ENCODE results near the gene NT5C. TPM values are rescaled to one million over a fixed set of nuclear protein-coding genes. Genes with fewer than 3 reads are reported as not detected.

The NT5C gene
- total RNA-seq, 1 experiment from 2014 or later, result 38.6 TPM

- Histone ChIP-seq H2AFZ (no peak overlapping the region), H3K4me1 (replicated peaks; ENCODE audit: insufficient read depth) (peaks cover 9% of the 10 kb centered on the region; the same call in 1 of the 2 replicates), H3K4me3 (no peak overlapping the region), H3K27me3 (ENCODE audit: insufficient read depth, low read depth) (no peaks in the 10 kb centered on the region), H3K9me3 (ENCODE audit: insufficient read depth, low read depth) (no peaks in the 10 kb centered on the region), H3F3A (ENCODE audit: insufficient read depth, low read depth) (peaks cover 86% of the 10 kb centered on the region), H3K4me2 (no peak overlapping the region), H3K36me3 (ENCODE audit: low read depth) (peaks cover 13% of the 10 kb centered on the region; the same call in 1 of the 2 replicates), H3K79me2 (ENCODE audit: low read depth) (peaks cover 16% of the 10 kb centered on the region), H3K27ac (peak overlapping the region; percentile 19; the same call in 1 of the 2 replicates), H3K9me2 (ENCODE audit: insufficient read depth) (no peaks in the 10 kb centered on the region), H4K20me1 (ENCODE audit: insufficient read depth) (no peaks in the 10 kb centered on the region)
- POLR2A ChIA-PET (ENCODE audit: unreplicated experiment), result no interaction called here
- TF ChIP-seq, protein P1, sequence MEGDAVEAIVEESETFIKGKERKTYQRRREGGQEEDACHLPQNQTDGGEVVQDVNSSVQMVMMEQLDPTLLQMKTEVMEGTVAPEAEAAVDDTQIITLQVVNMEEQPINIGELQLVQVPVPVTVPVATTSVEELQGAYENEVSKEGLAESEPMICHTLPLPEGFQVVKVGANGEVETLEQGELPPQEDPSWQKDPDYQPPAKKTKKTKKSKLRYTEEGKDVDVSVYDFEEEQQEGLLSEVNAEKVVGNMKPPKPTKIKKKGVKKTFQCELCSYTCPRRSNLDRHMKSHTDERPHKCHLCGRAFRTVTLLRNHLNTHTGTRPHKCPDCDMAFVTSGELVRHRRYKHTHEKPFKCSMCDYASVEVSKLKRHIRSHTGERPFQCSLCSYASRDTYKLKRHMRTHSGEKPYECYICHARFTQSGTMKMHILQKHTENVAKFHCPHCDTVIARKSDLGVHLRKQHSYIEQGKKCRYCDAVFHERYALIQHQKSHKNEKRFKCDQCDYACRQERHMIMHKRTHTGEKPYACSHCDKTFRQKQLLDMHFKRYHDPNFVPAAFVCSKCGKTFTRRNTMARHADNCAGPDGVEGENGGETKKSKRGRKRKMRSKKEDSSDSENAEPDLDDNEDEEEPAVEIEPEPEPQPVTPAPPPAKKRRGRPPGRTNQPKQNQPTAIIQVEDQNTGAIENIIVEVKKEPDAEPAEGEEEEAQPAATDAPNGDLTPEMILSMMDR (conservative IDR thresholded peaks at IDR 0.05), result no peak
- no peak for TF ChIP-seq EZH2 (IDR thresholded peaks at IDR 0.05; ENCODE audit: low read depth)
- intact Hi-C loops (cut with micrococcal nuclease; ENCODE audit: unreplicated experiment), result loop anchor here (2.0 kb wide), 1 partner anchor 47 kb away; no protein-coding TSS in a partner anchor
- CTCF ChIA-PET, result no interaction called here
- no TSS peak for BruUV-seq (replicated peaks)
- DNase-seq, result no peak
These were observed 23.3 kb downstream of the NT5C start for GRCh38 chr17:75108193-75108592.

DNA sequence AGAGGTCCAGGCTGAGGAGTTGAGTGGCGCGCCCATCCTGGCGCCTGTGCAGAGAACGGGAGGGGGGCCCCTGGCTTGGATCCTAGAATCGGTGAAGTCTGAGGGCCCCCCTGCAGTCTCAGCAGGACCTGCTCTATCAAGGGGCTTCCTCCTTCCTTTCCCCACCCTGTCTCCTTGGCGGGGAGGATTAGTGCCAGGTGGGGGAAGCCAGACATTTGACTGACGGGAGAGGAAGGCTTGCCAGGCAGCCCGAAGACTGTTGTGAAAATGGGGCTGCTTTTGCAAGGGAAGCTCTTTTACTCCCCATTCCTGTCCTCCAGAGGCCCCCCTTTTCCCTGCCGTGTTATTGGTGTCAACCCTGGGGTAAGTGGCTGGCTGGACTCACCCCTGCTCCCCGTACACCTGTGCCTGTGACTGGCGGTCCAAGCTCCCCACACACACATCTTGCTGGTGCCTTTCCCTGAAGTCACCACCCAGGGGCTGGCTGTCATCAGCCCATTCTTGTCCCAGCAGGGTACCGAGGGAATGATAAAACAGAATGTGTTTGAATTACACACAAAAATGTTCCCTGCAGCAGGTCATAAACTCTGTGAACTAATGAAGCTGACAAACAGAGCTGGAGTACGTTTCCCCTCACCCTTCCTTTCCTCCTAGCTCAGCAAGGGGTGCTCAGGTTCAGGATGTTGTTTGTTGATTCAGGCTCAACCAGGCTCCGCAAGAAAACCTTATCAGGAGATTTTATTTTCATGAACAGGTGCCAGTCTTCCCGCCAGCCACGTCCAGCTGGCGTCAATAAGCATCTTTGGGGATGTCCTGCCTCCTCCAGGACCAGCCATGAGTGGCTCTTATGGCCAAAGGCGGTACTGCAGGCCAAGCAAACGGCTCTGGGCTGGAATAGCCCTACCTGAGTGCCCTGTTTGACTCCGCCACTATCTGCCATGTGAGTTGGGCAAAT is 26.1 kb downstream of the NT5C start:
- ChIA-PET POLR2A (ENCODE audit: unreplicated experiment) (interaction anchor here (0.6 to 0.9 kb wide), 4 partner anchors 26 to 54 kb away, joined by 3 to 5 read pairs (median 4); no protein-coding TSS in a partner anchor), CTCF (interaction anchor here (0.6 to 0.7 kb wide), 4 partner anchors 16 to 144 kb away, joined by 3 read pairs; no protein-coding TSS in a partner anchor)
- DNase-seq, result peak; percentile 55 to 77
- peaks cover 7% of the 10 kb centered on the region for H4K20me1 ChIP-seq (ENCODE audit: insufficient read depth)
- no peaks in the 10 kb centered on the region for H3K9me2 ChIP-seq (ENCODE audit: insufficient read depth)
- BruUV-seq (replicated peaks), result no TSS peak
- peaks cover 83% of the 10 kb centered on the region for H3F3A ChIP-seq (ENCODE audit: insufficient read depth, low read depth)
- peaks cover 2% of the 10 kb centered on the region; the same call in 1 of the 2 replicates for H3K79me2 ChIP-seq (ENCODE audit: low read depth)
- H3K4me3 ChIP-seq, result no peak overlapping the region
- no peak overlapping the region for H2AFZ ChIP-seq
- no peaks in the 10 kb centered on the region for H3K9me3 ChIP-seq (ENCODE audit: insufficient read depth, low read depth)
- H3K27ac ChIP-seq, result no peak overlapping the region
- no peaks in the 10 kb centered on the region for H3K27me3 ChIP-seq (ENCODE audit: insufficient read depth, low read depth)
- TF ChIP-seq EZH2 (IDR thresholded peaks at IDR 0.05; ENCODE audit: low read depth), result no peak
- TF ChIP-seq, protein P1 (conservative IDR thresholded peaks at IDR 0.05), result peak; percentile 84
- no peak overlapping the region for H3K4me2 ChIP-seq
- H3K4me1 ChIP-seq (replicated peaks; ENCODE audit: insufficient read depth), result 0 out of 2 replicates have a peak, but pooled peaks cover 9% of the 10 kb centered on the region
- intact Hi-C loops (cut with micrococcal nuclease; ENCODE audit: unreplicated experiment), result no loop called here
- peaks cover 21% of the 10 kb centered on the region for H3K36me3 ChIP-seq (ENCODE audit: low read depth)
